Tibial nerve (tissue), 4 donors: ENCODE results near the gene LPIN1.

Source experiments
- CTCF ChIP-seq, 5 experiments: fragments of 200-600 bp in 3 of 5; fragments of 450-650 bp in 2 of 5; sonication (generic) in 3 of 5; IDR thresholded peaks; one replicate each; pipeline ENCODE4 v1.5.1; 2016 to 2019; ENCODE audit warnings: antibody characterized with exemption in 5 of 5, mild to moderate bottlenecking in 3 of 5, moderate library complexity in 2 of 5
- EP300 ChIP-seq, 2 donors: sonication (generic); formaldehyde crosslinking; IDR thresholded peaks; one replicate each; pipeline ENCODE4 v1.6.1; 2017; ENCODE audit warnings: antibody characterized with exemption in 2 of 2, mild to moderate bottlenecking in 1 of 2
- POLR2A ChIP-seq, 2 donors: fragments of 450-650 bp; IDR thresholded peaks; one replicate each; pipeline ENCODE4 v1.6.1; 2017; ENCODE audit warnings: antibody characterized with exemption in 2 of 2, mild to moderate bottlenecking in 2 of 2, moderate library complexity in 2 of 2

GRCh38 chr2:11835403-11835802 is 89.0 kb downstream of the LPIN1 start:
- TF ChIP-seq CTCF (IDR thresholded peaks at IDR 0.05) (no peak), EP300 (IDR thresholded peaks at IDR 0.05) (no peak), POLR2A (IDR thresholded peaks at IDR 0.05) (no peak)
